HepG2 (cell line): ENCODE results near the gene TEX12.

Experiments used
- ARID2 ChIP-seq: sonication (generic); formaldehyde crosslinking; IDR thresholded peaks from 2 replicates; pipeline ENCODE4 v1.8.1; 2022; ENCODE audit warnings: mild to moderate bottlenecking, missing genetic modification reagents, borderline replicate concordance
- CEBPB ChIP-seq: IDR thresholded peaks from 2 replicates; pipeline ENCODE4 v1.6.1; 2011; ENCODE audit warnings: low read depth, low read length, improper control_type of control experiment, borderline replicate concordance
- FOXM1 ChIP-seq: sonication (generic); formaldehyde crosslinking; IDR thresholded peaks from 2 replicates; pipeline ENCODE4 v1.5.0; 2020; ENCODE audit warnings: missing genetic modification reagents
- HDAC2 ChIP-seq: sonication (generic); formaldehyde crosslinking; IDR thresholded peaks from 2 replicates; pipeline ENCODE4 v1.4.0; 2020; ENCODE audit warnings: missing genetic modification reagents
- HINFP ChIP-seq: sonication (generic); formaldehyde crosslinking; IDR thresholded peaks from 2 replicates; pipeline ENCODE4 v1.4.0; 2020; ENCODE audit warnings: low read depth, mild to moderate bottlenecking, missing genetic modification reagents
- IKZF5 ChIP-seq: IDR thresholded peaks from 2 replicates; pipeline ENCODE4 v1.6.1; 2018; ENCODE audit warnings: missing genetic modification reagents, mild to moderate bottlenecking, missing compliant biosample characterization
- MAZ ChIP-seq, 2 experiments: sonication (generic) in 1 of 2; formaldehyde crosslinking in 1 of 2; IDR thresholded peaks; 2 replicates each; pipeline versions ENCODE4 v1.5.0 to v1.6.1; 2012 to 2020; ENCODE audit warnings: low read depth in 2 of 2, mild to moderate bottlenecking in 2 of 2, borderline replicate concordance in 1 of 2, improper control_type of control experiment in 1 of 2, low read length in 1 of 2, missing genetic modification reagents in 1 of 2, moderate library complexity in 1 of 2
- MTA3 ChIP-seq: sonication (generic); formaldehyde crosslinking; IDR thresholded peaks from 2 replicates; pipeline ENCODE4 v1.4.0; 2020; ENCODE audit warnings: missing genetic modification reagents
- RAD51 ChIP-seq: fragments of 450-650 bp; IDR thresholded peaks from 2 replicates; pipeline ENCODE4 v1.6.1; 2016; ENCODE audit warnings: borderline replicate concordance
- TP53 ChIP-seq: sonication (generic); formaldehyde crosslinking; conservative IDR thresholded peaks from 2 replicates; pipeline ENCODE4 v1.4.0; 2020; ENCODE audit warnings: missing genetic modification reagents
- ZFP1 ChIP-seq: IDR thresholded peaks from 2 replicates; pipeline ENCODE4 v1.6.1; 2016
- ZNF512B ChIP-seq: sonication (generic); formaldehyde crosslinking; IDR thresholded peaks from 2 replicates; pipeline ENCODE4 v1.5.1; 2020; ENCODE audit warnings: missing genetic modification reagents, mild to moderate bottlenecking, borderline replicate concordance

- TF ChIP-seq HINFP, result no peak
- no peak for TF ChIP-seq ARID2 (CRISPR knock-in tag)
- no peak for TF ChIP-seq TP53 (CRISPR knock-in tag)
- no peak for TF ChIP-seq IKZF5 (CRISPR knock-in tag)
- TF ChIP-seq ZFP1, result no peak
- no peak for TF ChIP-seq RAD51
- TF ChIP-seq CEBPB, result no peak
- no peak for TF ChIP-seq FOXM1
- TF ChIP-seq HDAC2 (CRISPR knock-in tag), result no peak
- TF ChIP-seq MTA3 (CRISPR knock-in tag), result no peak
- TF ChIP-seq MAZ (IDR thresholded peaks at IDR 0.05; ENCODE audit: borderline replicate concordance, low read depth, low read length), result no peak
- no peak for TF ChIP-seq MAZ (CRISPR knock-in tag; IDR thresholded peaks at IDR 0.05; ENCODE audit: low read depth)
- no peak for TF ChIP-seq ZNF512B (CRISPR knock-in tag)
Measured at GRCh38 chr11:112211536-112211935, 44.4 kb downstream of the TEX12 start.
